ENCODE results near the gene MICAL3. TPM values are rescaled to one million over a fixed set of nuclear protein-coding genes. Genes with fewer than 3 reads are reported as not detected.

Gene MICAL3
- total RNA-seq, 3 donors from 2014 or later (not counting 1 experiment from before 2014, with no cell fraction given), result 17.1 to 36.3 (median 34.3) TPM

GRCh38 chr22:17823226-17823625, 201.1 kb downstream of the MICAL3 start:
- H3K27ac Mint-ChIP-seq, result no peak overlapping the region
- no peaks in the 10 kb centered on the region for H3K27me3 Mint-ChIP-seq (ENCODE audit: low read depth in 2 of 2)
- intact Hi-C loops (cut with micrococcal nuclease), result no loop called here
- no peak for TF ChIP-seq CTCF (IDR thresholded peaks at IDR 0.05)
- 93% methylated on average over 3 of the region's 4 CpGs for WGBS (ENCODE audit: insufficient coverage)
- DNase-seq (no peak), ATAC-seq (no peak)
- H3K27me3 ChIP-seq (ENCODE audit: control insufficient read depth, insufficient read depth, low read length), result no peaks in the 10 kb centered on the region
- no peaks in the 10 kb centered on the region for H3K9me3 Mint-ChIP-seq
- no peak overlapping the region for H3K27ac ChIP-seq (ENCODE audit: low read length)
- H3K9me3 ChIP-seq (ENCODE audit: control insufficient read depth, insufficient read depth, low read length), result no peaks in the 10 kb centered on the region
- no peaks in the 10 kb centered on the region for H3K4me1 ChIP-seq (ENCODE audit: control insufficient read depth, insufficient read depth, low read length)
- no peak overlapping the region for H3K4me3 ChIP-seq (ENCODE audit: low read length)
- peaks cover 10% of the 10 kb centered on the region for H3K36me3 ChIP-seq (ENCODE audit: control insufficient read depth, insufficient read depth, low read length)
- H3K36me3 Mint-ChIP-seq, result no peaks in the 10 kb centered on the region
- H3K4me1 Mint-ChIP-seq, result no peaks in the 10 kb centered on the region
- H3K4me3 Mint-ChIP-seq, result no peak overlapping the region

GRCh38 chr22:17822087-17822486, 202.3 kb downstream of the MICAL3 start:
- Histone ChIP-seq H3K4me1 (ENCODE audit: control insufficient read depth, insufficient read depth, low read length) (no peaks in the 10 kb centered on the region), H3K27me3 (ENCODE audit: control insufficient read depth, insufficient read depth, low read length) (no peaks in the 10 kb centered on the region), H3K4me3 (ENCODE audit: low read length) (no peak overlapping the region), H3K36me3 (ENCODE audit: control insufficient read depth, insufficient read depth, low read length) (peaks cover under 1% of the 10 kb centered on the region), H3K27ac (ENCODE audit: low read length) (no peak overlapping the region), H3K9me3 (ENCODE audit: control insufficient read depth, insufficient read depth, low read length) (no peaks in the 10 kb centered on the region)
- Mint-ChIP-seq H3K27me3 (ENCODE audit: low read depth in 2 of 2) (no peaks in the 10 kb centered on the region), H3K9me3 (no peaks in the 10 kb centered on the region), H3K36me3 (no peaks in the 10 kb centered on the region), H3K4me3 (no peak overlapping the region), H3K4me1 (no peaks in the 10 kb centered on the region), H3K27ac (no peak overlapping the region)
- 94% methylated on average over 13 of the region's 13 CpGs for WGBS (ENCODE audit: insufficient coverage)
- ATAC-seq, result no peak
- intact Hi-C loops (cut with micrococcal nuclease), result no loop called here
- no peak for DNase-seq
- TF ChIP-seq CTCF (IDR thresholded peaks at IDR 0.05), result no peak

GRCh38 chr22:17820879-17821439, 203.4 kb downstream of the MICAL3 start:
- H3K27ac ChIP-seq (ENCODE audit: low read length), result no peak overlapping the region
- no peaks in the 10 kb centered on the region for H3K9me3 ChIP-seq (ENCODE audit: control insufficient read depth, insufficient read depth, low read length)
- intact Hi-C loops (cut with micrococcal nuclease), result no loop called here
- H3K27me3 Mint-ChIP-seq (ENCODE audit: low read depth in 2 of 2), result no peaks in the 10 kb centered on the region
- H3K36me3 Mint-ChIP-seq, result no peaks in the 10 kb centered on the region
- ATAC-seq (no peak), DNase-seq (no peak)
- TF ChIP-seq CTCF (IDR thresholded peaks at IDR 0.05), result no peak
- H3K36me3 ChIP-seq (ENCODE audit: control insufficient read depth, insufficient read depth, low read length), result peaks cover 7% of the 10 kb centered on the region
- no peaks in the 10 kb centered on the region for H3K4me1 Mint-ChIP-seq
- no peaks in the 10 kb centered on the region for H3K4me1 ChIP-seq (ENCODE audit: control insufficient read depth, insufficient read depth, low read length)
- 100% methylated on average over 2 of the region's 3 CpGs for WGBS (ENCODE audit: insufficient coverage)
- H3K4me3 Mint-ChIP-seq, result no peak overlapping the region
- H3K4me3 ChIP-seq (ENCODE audit: low read length), result no peak overlapping the region
- no peaks in the 10 kb centered on the region for H3K27me3 ChIP-seq (ENCODE audit: control insufficient read depth, insufficient read depth, low read length)
- H3K27ac Mint-ChIP-seq, result no peak overlapping the region
- H3K9me3 Mint-ChIP-seq, result no peaks in the 10 kb centered on the region

GRCh38 chr22:17818649-17819048, 205.7 kb downstream of the MICAL3 start:
- Histone ChIP-seq H3K4me3 (ENCODE audit: low read length) (no peak overlapping the region), H3K36me3 (ENCODE audit: control insufficient read depth, insufficient read depth, low read length) (peaks cover 14% of the 10 kb centered on the region), H3K27ac (ENCODE audit: low read length) (no peak overlapping the region), H3K9me3 (ENCODE audit: control insufficient read depth, insufficient read depth, low read length) (no peaks in the 10 kb centered on the region), H3K4me1 (ENCODE audit: control insufficient read depth, insufficient read depth, low read length) (no peaks in the 10 kb centered on the region), H3K27me3 (ENCODE audit: control insufficient read depth, insufficient read depth, low read length) (no peaks in the 10 kb centered on the region)
- no peaks in the 10 kb centered on the region for H3K27me3 Mint-ChIP-seq (ENCODE audit: low read depth in 2 of 2)
- no peaks in the 10 kb centered on the region for H3K36me3 Mint-ChIP-seq
- intact Hi-C loops (cut with micrococcal nuclease), result no loop called here
- H3K9me3 Mint-ChIP-seq, result no peaks in the 10 kb centered on the region
- DNase-seq (no peak), ATAC-seq (no peak)
- no peak for TF ChIP-seq CTCF (IDR thresholded peaks at IDR 0.05)
- WGBS (ENCODE audit: insufficient coverage), result 94% methylated on average over 14 of the region's 14 CpGs
- no peaks in the 10 kb centered on the region for H3K4me1 Mint-ChIP-seq
- no peak overlapping the region for H3K27ac Mint-ChIP-seq
- H3K4me3 Mint-ChIP-seq, result no peak overlapping the region

All from natural killer cell (primary cell).